ENCODE data around the gene NLK.

- TF ChIP-seq E2F1 (CRISPR knock-in tag; IDR thresholded peaks at IDR 0.05) (no peak), EED (CRISPR knock-in tag; IDR thresholded peaks at IDR 0.05) (no peak), CTCF (CRISPR knock-in tag; IDR thresholded peaks at IDR 0.05) (no peak), TCF12 (IDR thresholded peaks at IDR 0.05) (no peak), TCF12 (CRISPR knock-in tag; IDR thresholded peaks at IDR 0.05) (no peak), POLR2AphosphoS5 (IDR thresholded peaks at IDR 0.05; ENCODE audit: low read depth, low read length) (no peak)
Measured at GRCh38 chr17:28124962-28125361, 82.5 kb downstream of the NLK start.
